Fibroblast of pulmonary artery (primary cell): ENCODE measurements around the gene SEMA3A.

Experiments
- DNase-seq: peaks from one replicate; pipeline ENCODE4 v3.0.0-alpha.2; 2010; ENCODE audit warnings: low read depth
- H3K4me3 ChIP-seq: replicated peaks from 2 replicates; pipeline ENCODE4 v1.5.1; 2011; ENCODE audit warnings: low read depth, mild to moderate bottlenecking, control low read depth, low read length, moderate library complexity
- TF ChIP-seq, protein P1 (sequence below): IDR thresholded peaks from 2 replicates; pipeline ENCODE4 v1.5.1; 2011; ENCODE audit warnings: mild to moderate bottlenecking, control low read depth, low read length, inconsistent platforms; ENCODE audit errors: missing control alignments

SEMA3A gene

DNA sequence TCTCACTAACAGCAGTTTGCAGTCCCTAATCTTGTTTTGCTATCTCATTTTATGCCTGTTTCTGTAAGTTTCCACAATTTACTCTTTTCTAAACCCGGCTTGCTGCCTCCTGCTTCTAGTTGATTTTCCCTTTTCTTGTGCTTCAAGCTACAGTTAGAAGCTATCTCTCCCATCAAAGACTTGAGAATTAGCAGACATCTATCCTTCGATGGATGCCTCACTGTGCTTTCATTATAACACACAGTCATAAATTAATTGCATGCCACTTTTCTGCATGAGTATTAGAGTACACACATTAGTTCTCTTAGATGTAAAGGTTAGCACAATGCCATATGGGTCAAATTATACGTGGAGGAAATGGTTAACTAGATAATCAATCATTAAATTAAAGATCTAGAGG is 48.7 kb downstream of the SEMA3A start:
- TF ChIP-seq, protein P1, sequence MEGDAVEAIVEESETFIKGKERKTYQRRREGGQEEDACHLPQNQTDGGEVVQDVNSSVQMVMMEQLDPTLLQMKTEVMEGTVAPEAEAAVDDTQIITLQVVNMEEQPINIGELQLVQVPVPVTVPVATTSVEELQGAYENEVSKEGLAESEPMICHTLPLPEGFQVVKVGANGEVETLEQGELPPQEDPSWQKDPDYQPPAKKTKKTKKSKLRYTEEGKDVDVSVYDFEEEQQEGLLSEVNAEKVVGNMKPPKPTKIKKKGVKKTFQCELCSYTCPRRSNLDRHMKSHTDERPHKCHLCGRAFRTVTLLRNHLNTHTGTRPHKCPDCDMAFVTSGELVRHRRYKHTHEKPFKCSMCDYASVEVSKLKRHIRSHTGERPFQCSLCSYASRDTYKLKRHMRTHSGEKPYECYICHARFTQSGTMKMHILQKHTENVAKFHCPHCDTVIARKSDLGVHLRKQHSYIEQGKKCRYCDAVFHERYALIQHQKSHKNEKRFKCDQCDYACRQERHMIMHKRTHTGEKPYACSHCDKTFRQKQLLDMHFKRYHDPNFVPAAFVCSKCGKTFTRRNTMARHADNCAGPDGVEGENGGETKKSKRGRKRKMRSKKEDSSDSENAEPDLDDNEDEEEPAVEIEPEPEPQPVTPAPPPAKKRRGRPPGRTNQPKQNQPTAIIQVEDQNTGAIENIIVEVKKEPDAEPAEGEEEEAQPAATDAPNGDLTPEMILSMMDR: no peak
- H3K4me3 ChIP-seq: no peak overlapping the region
- DNase-seq: no peak

DNA sequence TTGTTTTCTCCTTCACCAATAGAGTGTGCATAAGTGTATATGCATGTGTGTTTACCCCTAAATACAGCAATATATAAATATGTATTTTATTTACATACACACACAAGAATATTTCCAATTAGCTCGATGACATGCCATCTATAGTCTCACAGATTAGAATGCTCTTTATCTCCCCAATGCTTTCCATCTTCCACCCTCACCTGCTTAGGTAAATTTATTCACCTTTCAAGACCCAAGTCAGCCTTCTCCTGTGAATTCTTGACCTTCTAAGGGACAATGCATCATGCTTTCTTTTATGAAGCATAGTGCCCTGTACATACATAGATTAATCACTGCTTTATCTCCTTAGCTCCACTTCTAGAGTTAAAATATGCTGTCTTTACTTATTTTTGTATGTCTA is 49.7 kb downstream of the SEMA3A start:
- DNase-seq: no peak
- H3K4me3 ChIP-seq: no peak overlapping the region
- TF ChIP-seq, protein P1: no peak

DNA sequence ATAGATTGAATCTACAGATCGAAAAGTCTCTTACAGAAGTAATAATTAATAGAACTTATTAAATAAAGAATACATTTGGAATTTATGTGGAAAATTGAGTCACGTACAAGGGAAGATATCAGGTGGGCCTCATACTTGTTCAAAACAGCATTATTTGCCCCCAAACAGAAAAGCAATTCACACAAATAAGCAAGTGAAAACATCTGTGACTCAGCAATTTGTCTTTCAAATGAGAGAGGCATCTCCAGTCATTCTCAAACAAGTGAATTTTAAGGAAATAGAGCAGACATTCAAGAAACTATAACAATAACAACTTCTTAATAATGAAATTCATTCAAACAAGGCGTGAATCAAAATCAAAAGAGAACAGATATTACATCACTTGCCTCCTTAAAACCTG is 50.1 kb downstream of the SEMA3A start:
- H3K4me3 ChIP-seq: no peak overlapping the region
- TF ChIP-seq, protein P1: no peak
- DNase-seq: peak; percentile 12

DNA sequence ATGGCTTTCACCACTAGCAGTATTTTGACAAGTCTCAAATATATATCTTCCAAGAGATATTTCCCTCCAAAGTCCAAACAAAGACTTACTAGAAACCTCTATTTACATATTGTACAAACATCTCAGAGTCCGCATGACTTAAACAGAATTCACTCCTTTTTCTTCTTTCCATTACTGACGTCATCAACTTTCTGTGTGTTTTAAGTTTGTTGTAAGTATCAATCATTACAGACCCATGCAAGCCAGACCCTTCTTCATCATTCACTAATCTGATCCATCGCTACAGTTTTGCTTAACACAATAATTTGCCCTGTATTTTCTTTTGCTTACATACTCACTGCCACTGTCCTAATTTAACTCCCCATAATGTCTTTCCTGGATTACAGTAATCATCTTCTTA is 51.9 kb downstream of the SEMA3A start:
- H3K4me3 ChIP-seq: no peak overlapping the region
- no peak for DNase-seq
- TF ChIP-seq, protein P1: no peak

DNA sequence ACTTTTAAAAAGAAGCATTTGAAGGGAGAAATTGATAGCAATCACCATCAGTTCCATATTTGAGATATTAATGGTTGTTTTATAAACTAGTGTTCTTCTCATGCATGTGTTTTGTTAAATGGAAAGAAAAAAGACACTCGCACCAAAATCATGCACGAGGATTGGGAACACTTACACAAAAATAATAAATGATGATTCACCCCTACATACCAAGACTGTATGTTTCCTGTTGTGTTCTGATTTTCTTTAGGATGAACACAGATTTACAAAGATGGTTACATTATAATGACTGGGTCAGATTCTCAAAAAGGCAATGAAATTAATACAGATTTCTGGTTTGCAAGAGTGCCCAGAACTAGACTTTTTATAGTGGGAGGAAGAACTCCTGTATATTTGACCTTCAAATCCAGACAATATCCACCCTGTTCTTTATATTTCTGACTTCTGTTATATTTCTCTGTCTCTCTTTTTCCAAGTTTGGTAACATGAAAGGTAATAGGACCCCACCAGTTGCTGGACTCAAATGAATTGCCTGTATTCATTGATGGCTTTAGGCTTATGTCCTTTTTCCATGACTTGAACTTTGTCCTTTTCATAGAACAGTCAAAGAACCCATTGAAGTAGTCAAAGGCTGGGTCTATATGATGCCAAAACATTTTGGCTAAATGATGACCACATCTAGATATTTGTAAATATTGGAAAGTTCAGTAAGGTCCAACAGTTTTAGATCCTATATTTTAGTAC is 54.4 kb downstream of the SEMA3A start:
- H3K4me3 ChIP-seq: no peak overlapping the region
- TF ChIP-seq, protein P1: no peak
- DNase-seq: peak; percentile 16

DNA sequence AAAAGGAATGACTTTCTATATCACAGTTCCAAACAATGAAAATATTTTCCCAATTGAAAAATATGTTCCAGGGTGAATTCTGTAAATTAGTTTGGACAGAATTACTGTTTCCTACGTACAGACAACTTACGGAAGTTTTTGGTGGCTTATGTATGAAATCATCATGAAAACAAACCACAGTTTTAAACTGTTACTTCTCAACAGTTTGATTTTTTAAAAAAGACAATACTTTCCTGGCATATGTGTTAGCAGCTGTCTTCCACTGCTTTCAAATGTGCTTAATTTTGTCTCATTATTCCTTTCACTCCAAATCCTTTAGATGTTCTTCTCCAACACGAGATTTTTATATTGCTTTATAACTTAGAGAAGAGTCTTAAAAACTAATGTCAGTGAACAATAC is 56.2 kb downstream of the SEMA3A start:
- no peak overlapping the region for H3K4me3 ChIP-seq
- no peak for DNase-seq
- TF ChIP-seq, protein P1: no peak

DNA sequence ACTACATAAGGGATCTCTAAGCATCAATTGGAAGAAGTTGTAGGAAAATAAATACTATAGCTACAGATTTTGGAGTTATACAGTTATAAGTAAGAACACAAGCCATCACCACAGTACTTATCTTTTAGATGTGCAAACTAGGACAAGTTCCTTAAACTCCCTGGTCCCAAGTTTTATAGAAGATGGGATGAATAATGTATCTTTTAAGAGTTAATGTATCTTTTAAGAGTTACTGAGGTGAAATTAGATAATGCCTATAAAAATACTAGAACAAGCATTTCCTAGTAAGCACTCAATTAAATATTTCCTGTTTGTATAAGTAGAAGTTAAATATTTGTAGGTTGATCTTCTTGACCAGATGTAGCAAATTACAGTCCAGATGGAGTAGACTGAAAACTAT is 56.8 kb downstream of the SEMA3A start:
- DNase-seq: no peak
- H3K4me3 ChIP-seq: no peak overlapping the region
- TF ChIP-seq, protein P1: no peak
